ENCODE data around the gene CDH9.

DNA sequence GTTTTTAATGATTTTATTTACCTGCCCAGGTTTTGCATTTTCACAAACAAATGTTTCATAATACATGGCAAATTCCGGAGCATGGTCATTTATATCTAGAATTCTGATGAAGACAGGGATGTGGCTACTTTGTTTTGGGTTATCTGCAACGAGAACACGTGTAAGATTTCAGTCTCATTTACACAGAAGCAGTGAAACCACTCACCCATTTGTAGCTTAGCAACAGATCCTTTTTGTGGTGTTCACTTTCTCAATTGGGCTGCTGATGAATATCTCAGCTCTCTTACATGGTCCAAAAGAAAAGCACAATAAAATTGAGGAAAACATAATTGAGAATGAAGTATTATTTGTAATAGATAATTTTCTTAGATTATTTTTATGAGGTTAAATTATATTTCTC, 148.6 kb downstream of the CDH9 start:
- no peak for TF ChIP-seq CTCF (IDR thresholded peaks at IDR 0.05; ENCODE audit: insufficient read depth, low read length)
- no peak for TF ChIP-seq POLR2AphosphoS5 (IDR thresholded peaks at IDR 0.05; ENCODE audit: low read depth)
- TF ChIP-seq REST (IDR thresholded peaks at IDR 0.05; ENCODE audit: insufficient replicate concordance, low read depth), result no peak
- TF ChIP-seq GABPA (IDR thresholded peaks at IDR 0.05; ENCODE audit: low read depth), result no peak
- no peak for TF ChIP-seq SPI1 (IDR thresholded peaks at IDR 0.05; ENCODE audit: borderline replicate concordance, low read depth)
